Brain microvascular endothelial cell (primary cell): ENCODE data around the gene FYB1.

Experiments used
- DNase-seq: peaks from one replicate; pipeline ENCODE4 v3.0.0-alpha.2; 2020
- H3K27ac ChIP-seq: fragments of 250-450 bp; sonication (Bioruptor Pico); 2 replicates; pipeline ENCODE4 v1.5.1; 2020; ENCODE audit warnings: mild to moderate bottlenecking, moderate library complexity
- H3K27me3 ChIP-seq: fragments of 250-450 bp; sonication (Bioruptor Pico); replicated peaks from 2 replicates; pipeline ENCODE4 v1.5.1; 2020; ENCODE audit warnings: mild to moderate bottlenecking
- H3K36me3 ChIP-seq: fragments of 250-450 bp; sonication (Bioruptor Pico); replicated peaks from 2 replicates; pipeline ENCODE4 v1.5.1; 2020; ENCODE audit warnings: mild to moderate bottlenecking
- H3K4me3 ChIP-seq: 2 replicates; pipeline ENCODE4 v1.5.1; 2011; ENCODE audit warnings: low read depth, mild to moderate bottlenecking, control low read depth, low read length, moderate library complexity
- CTCF ChIP-seq: IDR thresholded peaks from 2 replicates; pipeline ENCODE4 v1.5.1; 2011; ENCODE audit warnings: low read depth, mild to moderate bottlenecking, moderate library complexity, low read length, control low read depth, inconsistent platforms; ENCODE audit errors: missing control alignments
- in situ Hi-C: cut with HindIII; loops from 2 replicates; pipeline ENCODE4 v1.10.0; 2017; ENCODE audit warnings: low sequenced_read_pairs, low pct_ligation_motif_present

The FYB1 gene

GRCh38 chr5:39206630-39207321 is 12.6 kb downstream of the FYB1 start:
- DNase-seq: no peak
- H3K27me3 ChIP-seq: no peaks in the 10 kb centered on the region
- in situ Hi-C loops: no loop called here
- no peak overlapping the region for H3K4me3 ChIP-seq
- no peak overlapping the region for H3K27ac ChIP-seq
- H3K36me3 ChIP-seq: no peaks in the 10 kb centered on the region
- no peak for TF ChIP-seq CTCF

- Histone ChIP-seq H3K27me3 (no peaks in the 10 kb centered on the region), H3K27ac (no peak overlapping the region), H3K36me3 (no peaks in the 10 kb centered on the region), H3K4me3 (no peak overlapping the region)
- in situ Hi-C loops: no loop called here
- TF ChIP-seq CTCF: no peak
- no peak for DNase-seq
Observed at GRCh38 chr5:39205550-39205949, 13.8 kb downstream of the FYB1 start.

- no peak for TF ChIP-seq CTCF
- no peak overlapping the region for H3K27ac ChIP-seq
- in situ Hi-C loops: no loop called here
- no peak for DNase-seq
- H3K27me3 ChIP-seq: no peaks in the 10 kb centered on the region
- H3K4me3 ChIP-seq: no peak overlapping the region
- H3K36me3 ChIP-seq: no peaks in the 10 kb centered on the region
Observed at GRCh38 chr5:39203951-39204350, 15.4 kb downstream of the FYB1 start.

GRCh38 chr5:39203275-39203922 is 16.0 kb downstream of the FYB1 start:
- TF ChIP-seq CTCF: no peak
- in situ Hi-C loops: no loop called here

DNA sequence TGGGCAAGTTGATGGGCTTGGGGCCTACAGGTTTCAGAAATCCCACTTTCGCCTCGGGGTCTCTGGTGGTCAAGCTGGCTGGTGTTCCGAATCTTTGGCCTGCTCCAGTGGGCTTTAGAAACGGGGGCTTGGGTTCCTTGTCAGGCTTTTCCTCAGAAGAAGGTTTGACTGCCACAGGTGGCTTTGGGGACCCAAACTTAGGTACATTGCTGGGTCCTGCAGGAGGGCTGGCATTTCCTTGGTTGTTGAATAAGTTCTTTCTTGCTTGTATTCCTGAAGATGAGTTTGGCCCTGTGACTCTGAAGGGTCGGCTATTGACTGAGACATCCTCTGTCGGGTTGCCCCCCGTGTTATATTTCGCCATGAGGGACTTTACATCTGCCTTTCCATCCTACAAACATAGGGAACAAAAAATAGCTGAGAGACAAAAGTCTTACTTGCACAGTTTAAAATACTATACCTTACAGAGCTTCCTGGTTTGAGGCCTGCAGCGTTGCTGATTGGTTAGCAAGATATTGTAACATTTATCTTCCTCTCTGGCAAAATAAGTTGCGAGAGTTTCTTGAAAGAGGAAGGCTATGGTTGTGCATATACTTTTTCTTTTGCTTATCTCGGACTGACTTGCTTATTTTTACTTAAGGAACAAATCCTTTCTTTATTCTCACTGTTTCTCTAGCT is 16.6 kb downstream of the FYB1 start:
- no peak for DNase-seq
- Histone ChIP-seq H3K27me3 (no peaks in the 10 kb centered on the region), H3K27ac (no peak overlapping the region), H3K36me3 (no peaks in the 10 kb centered on the region), H3K4me3 (no peak overlapping the region)
- in situ Hi-C loops: no loop called here
- TF ChIP-seq CTCF: no peak

More at GRCh38 chr5:39203275-39203922, 16.0 kb downstream of the FYB1 start:
- Histone ChIP-seq H3K36me3 (no peaks in the 10 kb centered on the region), H3K4me3 (no peak overlapping the region), H3K27me3 (no peaks in the 10 kb centered on the region), H3K27ac (no peak overlapping the region)
- DNase-seq: no peak
